Measurements from ENCODE around the gene OR8B2.

Gene OR8B2

DNA sequence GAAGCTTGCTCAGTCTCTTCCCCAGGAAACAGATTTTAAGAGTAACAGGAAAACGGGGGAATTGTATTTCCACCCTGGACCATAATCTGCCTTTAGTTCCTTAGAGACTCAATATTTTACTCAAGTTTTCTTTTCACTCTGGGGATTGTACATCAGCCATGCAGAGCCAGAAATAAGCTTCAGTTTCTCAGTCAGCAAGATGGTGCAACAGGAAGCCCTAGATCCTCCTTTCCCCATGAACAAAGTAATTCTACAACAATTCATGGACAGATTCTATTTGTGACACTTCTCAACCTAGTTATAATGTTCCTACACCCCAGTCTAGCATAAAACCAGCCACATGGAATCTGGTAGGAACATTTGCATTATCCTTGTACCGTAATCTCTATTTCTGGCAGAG lies 24.7 kb downstream of the OR8B2 start:
- no peak overlapping the region for H3K4me3 ChIP-seq (ENCODE audit: low read depth, low read length)
- no peak for DNase-seq (ENCODE audit: low read depth)
- TF ChIP-seq, protein P1, sequence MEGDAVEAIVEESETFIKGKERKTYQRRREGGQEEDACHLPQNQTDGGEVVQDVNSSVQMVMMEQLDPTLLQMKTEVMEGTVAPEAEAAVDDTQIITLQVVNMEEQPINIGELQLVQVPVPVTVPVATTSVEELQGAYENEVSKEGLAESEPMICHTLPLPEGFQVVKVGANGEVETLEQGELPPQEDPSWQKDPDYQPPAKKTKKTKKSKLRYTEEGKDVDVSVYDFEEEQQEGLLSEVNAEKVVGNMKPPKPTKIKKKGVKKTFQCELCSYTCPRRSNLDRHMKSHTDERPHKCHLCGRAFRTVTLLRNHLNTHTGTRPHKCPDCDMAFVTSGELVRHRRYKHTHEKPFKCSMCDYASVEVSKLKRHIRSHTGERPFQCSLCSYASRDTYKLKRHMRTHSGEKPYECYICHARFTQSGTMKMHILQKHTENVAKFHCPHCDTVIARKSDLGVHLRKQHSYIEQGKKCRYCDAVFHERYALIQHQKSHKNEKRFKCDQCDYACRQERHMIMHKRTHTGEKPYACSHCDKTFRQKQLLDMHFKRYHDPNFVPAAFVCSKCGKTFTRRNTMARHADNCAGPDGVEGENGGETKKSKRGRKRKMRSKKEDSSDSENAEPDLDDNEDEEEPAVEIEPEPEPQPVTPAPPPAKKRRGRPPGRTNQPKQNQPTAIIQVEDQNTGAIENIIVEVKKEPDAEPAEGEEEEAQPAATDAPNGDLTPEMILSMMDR (conservative IDR thresholded peaks at IDR 0.05; ENCODE audit: low read depth, low read length) = no peak

DNA sequence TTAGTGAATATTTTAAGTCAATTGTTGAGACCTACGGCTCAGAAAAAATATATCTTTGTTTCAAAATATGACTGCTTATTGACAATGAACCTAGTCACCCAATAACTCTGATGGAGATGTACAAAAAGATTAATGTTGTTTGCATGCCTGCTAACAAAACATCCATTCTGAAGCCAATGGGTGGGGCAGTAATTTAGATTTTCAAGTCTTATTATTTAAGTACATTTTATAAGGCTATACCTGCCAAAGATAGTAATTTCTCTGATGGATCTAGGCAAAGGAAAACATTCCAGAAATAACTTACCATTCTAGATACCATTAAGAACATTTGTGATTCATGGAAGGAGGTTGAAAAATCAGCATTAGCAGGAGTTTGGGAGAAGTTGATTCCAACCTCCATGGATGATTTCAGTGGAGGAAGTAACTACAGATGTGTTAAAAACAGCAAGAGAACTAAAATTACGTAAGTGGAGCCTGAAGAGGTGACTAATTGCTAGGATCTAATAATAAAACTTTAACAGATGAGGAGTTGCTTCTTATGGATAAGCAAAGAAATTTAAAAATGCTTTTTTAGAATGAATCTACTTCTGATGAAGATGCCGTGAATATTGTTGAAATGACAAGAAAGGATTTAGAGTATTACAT lies 37.9 kb downstream of the OR8B2 start:
- H3K4me3 ChIP-seq (ENCODE audit: low read depth, low read length) = no peak overlapping the region
- no peak for DNase-seq (ENCODE audit: low read depth)

DNA sequence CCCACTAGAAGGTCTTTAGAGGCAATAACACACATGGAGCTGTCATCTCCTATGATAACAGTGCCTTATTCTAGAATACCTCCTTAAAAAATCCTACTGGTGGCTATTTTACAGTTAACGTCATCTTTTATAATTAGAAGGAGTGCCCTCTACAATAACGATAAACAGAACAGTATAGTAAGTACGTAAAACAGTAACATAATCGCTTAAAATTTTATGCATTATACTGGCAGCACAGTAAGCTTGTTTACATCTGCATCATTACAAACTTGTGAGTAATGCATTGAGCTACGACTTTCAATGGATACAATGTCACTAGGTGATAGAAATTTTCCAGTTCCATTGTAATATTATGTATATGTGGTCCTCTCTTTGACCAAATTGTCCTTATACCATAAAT lies 40.0 kb downstream of the OR8B2 start:
- DNase-seq (ENCODE audit: low read depth) = no peak
- TF ChIP-seq, protein P1 (conservative IDR thresholded peaks at IDR 0.05; ENCODE audit: low read depth, low read length) = no peak
- no peak overlapping the region for H3K4me3 ChIP-seq (ENCODE audit: low read depth, low read length)

More for the DNA sequence above, 37.9 kb downstream of the OR8B2 start:
- TF ChIP-seq, protein P1 (conservative IDR thresholded peaks at IDR 0.05; ENCODE audit: low read depth, low read length) = no peak

DNA sequence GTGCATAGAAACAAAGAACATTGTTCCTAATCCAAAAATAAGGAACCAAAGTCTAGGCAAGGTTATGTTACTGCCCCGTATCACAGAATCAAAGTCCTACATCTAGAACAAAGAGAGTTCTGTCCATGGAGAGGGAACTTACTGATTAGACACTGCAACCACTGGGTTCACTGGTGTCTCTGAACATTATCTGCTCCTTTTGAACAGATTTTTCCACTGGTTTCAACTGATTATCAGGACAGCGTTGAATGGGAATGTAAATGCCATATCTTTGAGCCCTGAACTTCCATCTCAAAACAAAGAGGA lies 44.2 kb downstream of the OR8B2 start:
- no peak overlapping the region for H3K4me3 ChIP-seq (ENCODE audit: low read depth, low read length)
- TF ChIP-seq, protein P1 (conservative IDR thresholded peaks at IDR 0.05; ENCODE audit: low read depth, low read length) = no peak
- no peak for DNase-seq (ENCODE audit: low read depth)

DNA sequence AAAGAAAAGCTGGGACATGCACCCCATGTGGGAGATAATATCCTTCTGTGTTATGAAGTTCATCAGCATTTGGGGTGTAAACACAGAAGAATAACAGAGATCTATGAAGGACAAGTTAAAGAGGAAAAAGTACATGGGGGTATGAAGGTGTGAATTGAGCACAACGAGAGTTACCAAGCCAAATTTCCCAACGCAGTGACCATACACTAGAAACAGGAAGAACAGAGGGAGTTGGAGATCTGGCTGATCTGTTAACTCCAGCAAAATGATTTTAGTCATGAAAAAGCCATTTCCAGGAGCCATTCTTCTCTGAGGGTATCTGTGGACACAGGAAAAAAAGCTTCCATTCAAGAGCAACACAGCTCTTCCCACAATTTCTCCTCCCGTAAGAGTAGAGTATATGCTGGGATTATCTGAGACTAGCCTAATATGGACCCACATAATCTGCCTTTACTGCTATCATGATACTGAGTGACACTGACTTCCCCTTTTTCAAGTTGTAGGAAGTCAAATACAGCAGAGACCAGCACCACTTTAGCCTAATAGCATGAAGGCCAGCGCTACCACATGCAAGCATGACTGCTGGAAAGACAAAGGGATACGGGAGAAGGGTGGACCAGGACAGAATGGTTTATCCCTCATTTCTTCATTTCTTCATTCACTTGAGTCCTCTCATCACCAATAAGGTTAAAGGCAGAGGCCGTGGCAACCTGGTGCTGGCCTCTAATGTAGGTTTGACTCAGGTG lies 44.7 kb downstream of the OR8B2 start:
- DNase-seq (ENCODE audit: low read depth) = no peak
- no peak overlapping the region for H3K4me3 ChIP-seq (ENCODE audit: low read depth, low read length)
- TF ChIP-seq, protein P1 (conservative IDR thresholded peaks at IDR 0.05; ENCODE audit: low read depth, low read length) = no peak

Measured in choroid plexus epithelial cell (primary cell).